Ishikawa (cell line): ENCODE measurements around the gene SH3RF3.

Experiments
- EP300 ChIP-seq: IDR thresholded peaks from 2 replicates; pipeline ENCODE4 v1.6.1; 2012; ENCODE audit warnings: borderline replicate concordance
- FOXM1 ChIP-seq: IDR thresholded peaks from 2 replicates; pipeline ENCODE4 v1.6.1; 2012; ENCODE audit warnings: low read depth, borderline replicate concordance
- MAX ChIP-seq: IDR thresholded peaks from 2 replicates; pipeline ENCODE4 v1.6.1; 2012

- TF ChIP-seq EP300 (no peak), MAX (no peak), FOXM1 (no peak)
Measured at GRCh38 chr2:109266496-109266895, 137.5 kb downstream of the SH3RF3 start.
